GM23338 (cell line): ENCODE results near the gene LRRTM2. TPM values are rescaled to one million over a fixed set of nuclear protein-coding genes. Genes with fewer than 3 reads are reported as not detected.

Experiments
- ATAC-seq: fragments of 200-7000 bp; cut with Tn5 transposase; 3 replicates; pipeline ENCODE4 v1.9.1; 2020
- DNase-seq: peaks from one replicate; pipeline ENCODE4 v3.0.0-alpha.2; 2015; ENCODE audit warnings: low spot score
- H2AFZ ChIP-seq: fragments of 200-600 bp; sonication (generic); 2 replicates; pipeline ENCODE4 v1.8.0; 2016; ENCODE audit warnings: antibody characterized with exemption, mild to moderate bottlenecking, moderate library complexity
- H3F3A ChIP-seq: fragments of 200-600 bp; sonication (generic); replicated peaks from 2 replicates; pipeline ENCODE4 v1.8.0; 2017; ENCODE audit warnings: antibody characterized with exemption, mixed run types, low read depth
- H3K27ac ChIP-seq: fragments of 200-600 bp; sonication (generic); 2 replicates; pipeline ENCODE4 v1.6.1; 2016; ENCODE audit warnings: low read depth
- H3K27me3 ChIP-seq: fragments of 200-600 bp; sonication (generic); 2 replicates; pipeline ENCODE4 v1.8.0; 2016; ENCODE audit warnings: mild to moderate bottlenecking, mixed run types, moderate library complexity; ENCODE audit not compliant: insufficient read depth
- H3K36me3 ChIP-seq: fragments of 200-600 bp; sonication (generic); 2 replicates; pipeline ENCODE4 v1.8.0; 2016; ENCODE audit warnings: mild to moderate bottlenecking; ENCODE audit not compliant: insufficient read depth
- H3K4me1 ChIP-seq: fragments of 200-600 bp; sonication (generic); 2 replicates; pipeline ENCODE4 v1.8.0; 2016; ENCODE audit warnings: mild to moderate bottlenecking, moderate library complexity; ENCODE audit not compliant: insufficient read depth
- H3K4me2 ChIP-seq: fragments of 200-600 bp; sonication (generic); 2 replicates; pipeline ENCODE4 v1.7.1; 2017; ENCODE audit warnings: mixed run types
- H3K4me3 ChIP-seq: fragments of 200-600 bp; sonication (generic); 2 replicates; pipeline ENCODE4 v1.6.1; 2016; ENCODE audit warnings: mixed run types
- H3K79me2 ChIP-seq: fragments of 200-600 bp; sonication (generic); replicated peaks from 2 replicates; pipeline ENCODE4 v1.8.0; 2017; ENCODE audit warnings: mild to moderate bottlenecking; ENCODE audit not compliant: insufficient read depth
- H3K9me2 ChIP-seq: fragments of 200-600 bp; sonication (generic); 2 replicates; pipeline ENCODE4 v1.8.0; 2017; ENCODE audit not compliant: insufficient read depth
- H4K20me1 ChIP-seq: fragments of 200-600 bp; sonication (generic); replicated peaks from 2 replicates; pipeline ENCODE4 v1.8.0; 2017; ENCODE audit warnings: mild to moderate bottlenecking; ENCODE audit not compliant: insufficient read depth
- H3K27ac Mint-ChIP-seq: 2 replicates; pipeline ENCODE4 v1.8.0; 2020; ENCODE audit warnings: inconsistent platforms, mild to moderate bottlenecking, moderate library complexity, mixed read lengths
- H3K27me3 Mint-ChIP-seq: 3 replicates; pipeline ENCODE4 v1.8.0; 2022; ENCODE audit warnings: low read depth, mild to moderate bottlenecking, moderate library complexity, mixed read lengths, inconsistent platforms; ENCODE audit not compliant: insufficient read depth, poor library complexity
- H3K36me3 Mint-ChIP-seq: 3 replicates; pipeline ENCODE4 v1.8.0; 2021; ENCODE audit warnings: low read depth, mild to moderate bottlenecking, inconsistent platforms, moderate library complexity, mixed read lengths
- H3K4me1 Mint-ChIP-seq: 3 replicates; pipeline ENCODE4 v1.8.0; 2020; ENCODE audit warnings: mild to moderate bottlenecking, inconsistent platforms, mixed read lengths
- H3K4me3 Mint-ChIP-seq: 3 replicates; pipeline ENCODE4 v1.8.0; 2021; ENCODE audit warnings: moderate library complexity, mild to moderate bottlenecking, inconsistent platforms, mixed read lengths
- H3K9me3 Mint-ChIP-seq: 3 replicates; pipeline ENCODE4 v1.8.0; 2020; ENCODE audit warnings: moderate library complexity, mild to moderate bottlenecking, inconsistent platforms, mixed read lengths
- CTCF ChIP-seq, 2 experiments: fragments of 200-600 bp in 1 of 2; sonication (generic) in 1 of 2; conservative IDR thresholded peaks; 2 replicates each; pipeline versions ENCODE4 v1.5.1 to v1.6.1; 2016 to 2017; ENCODE audit warnings: antibody characterized with exemption in 2 of 2, low read depth in 2 of 2, mild to moderate bottlenecking in 2 of 2, moderate library complexity in 1 of 2
- EZH2phosphoT487 ChIP-seq: fragments of 200-600 bp; sonication (generic); IDR thresholded peaks from one replicate; pipeline ENCODE4 v1.8.1; 2018; ENCODE audit warnings: antibody characterized with exemption; ENCODE audit not compliant: unreplicated experiment
- JUNB ChIP-seq: IDR thresholded peaks from one replicate; pipeline ENCODE4 v1.6.1; 2016; ENCODE audit warnings: antibody characterized with exemption; ENCODE audit not compliant: unreplicated experiment
- NANOG ChIP-seq: IDR thresholded peaks from 2 replicates; pipeline ENCODE4 v1.6.1; 2016; ENCODE audit warnings: antibody characterized with exemption, borderline replicate concordance
- REST ChIP-seq: IDR thresholded peaks from one replicate; pipeline ENCODE4 v1.6.1; 2018; ENCODE audit warnings: antibody characterized with exemption; ENCODE audit not compliant: unreplicated experiment
- ZNF331 ChIP-seq: fragments of 250-450 bp; sonication (Bioruptor Pico); IDR thresholded peaks from 2 replicates; pipeline ENCODE4 v1.5.0; 2020; ENCODE audit warnings: low read depth, mild to moderate bottlenecking, moderate library complexity
- ZNF462 ChIP-seq: fragments of 250-450 bp; sonication (Bioruptor Pico); IDR thresholded peaks from 2 replicates; pipeline ENCODE4 v1.5.0; 2020; ENCODE audit warnings: mild to moderate bottlenecking, moderate library complexity
- polyA plus RNA-seq: library from polyadenylated mRNA; unstranded; fragments of >200 nt; fragmentation: Nextera tagmentation; extraction: Ambion mirVana; gene quantifications from 2 replicates; pipeline ENCODE4 v1.2.1, GENCODE V29; 2016
- total RNA-seq: library from RNA; depleted of rRNA; stranded (reverse); fragments of >200 nt; shearing (Covaris generic); gene quantifications from 2 replicates; pipeline ENCODE4 v1.2.3, GENCODE V29; 2014

LRRTM2 gene
- total and polyA plus RNA-seq, 2 experiments from 2014 or later: 1.5 TPM; not detected in 1

- TF ChIP-seq CTCF (conservative IDR thresholded peaks at IDR 0.05; ENCODE audit: low read depth in 2 of 2): no peak
- TF ChIP-seq NANOG: no peak
- TF ChIP-seq ZNF462 (CRISPR knock-in tag): no peak
These were observed 1.5 kb downstream of the LRRTM2 start (continued) for GRCh38 chr5:138873466-138874221.

- H4K20me1 ChIP-seq: peaks cover 6% of the 10 kb centered on the region; the same call in 1 of the 2 replicates
- no peaks in the 10 kb centered on the region for H3K27me3 ChIP-seq
- H3K36me3 Mint-ChIP-seq: no peaks in the 10 kb centered on the region
- peaks cover 69% of the 10 kb centered on the region for H3K4me1 ChIP-seq
- ATAC-seq: no peak
- no peaks in the 10 kb centered on the region for H3K9me3 Mint-ChIP-seq
- peaks cover 86% of the 10 kb centered on the region for H3K4me1 Mint-ChIP-seq
- no peak overlapping the region for H2AFZ ChIP-seq
- no peaks in the 10 kb centered on the region for H3K36me3 ChIP-seq
- H3K27me3 Mint-ChIP-seq: peaks cover 6% of the 10 kb centered on the region
- DNase-seq: no peak
- no peak overlapping the region for H3K27ac Mint-ChIP-seq
- H3K9me2 ChIP-seq: no peaks in the 10 kb centered on the region
- no peaks in the 10 kb centered on the region; the same call in 1 of the 2 replicates for H3F3A ChIP-seq
- H3K27ac ChIP-seq: no peak overlapping the region
- H3K4me3 ChIP-seq: no peak overlapping the region
- peaks cover 74% of the 10 kb centered on the region for H3K79me2 ChIP-seq
- no peak overlapping the region for H3K4me3 Mint-ChIP-seq
- H3K4me2 ChIP-seq: no peak overlapping the region
- TF ChIP-seq ZNF331 (CRISPR knock-in tag) (no peak), EZH2phosphoT487 (no peak), REST (no peak), CTCF (conservative IDR thresholded peaks at IDR 0.05; ENCODE audit: low read depth in 2 of 2) (no peak), JUNB (no peak), NANOG (no peak)
These were observed 2.2 kb downstream of the LRRTM2 start for GRCh38 chr5:138872841-138873465.
